GM08714 (cell line): ENCODE measurements around the gene RIPOR1.

Source experiments
- H3K4me3 ChIP-seq: fragments of 200-500 bp; sonication (Bioruptor generic); 2 replicates; pipeline ENCODE4 v1.5.1; 2014; ENCODE audit warnings: mild to moderate bottlenecking, low read length, inconsistent platforms
- ZNF274 ChIP-seq: IDR thresholded peaks from 2 replicates; pipeline ENCODE4 v1.6.1; 2012; ENCODE audit warnings: mild to moderate bottlenecking, low read depth, low read length

RIPOR1 gene

GRCh38 chr16:67548265-67549126 is 19.9 kb downstream of the RIPOR1 start:
- H3K4me3 ChIP-seq: no peak overlapping the region; the same call in 1 of the 2 replicates
- TF ChIP-seq ZNF274: no peak

GRCh38 chr16:67549240-67549639 is 20.6 kb downstream of the RIPOR1 start:
- TF ChIP-seq ZNF274: no peak
- H3K4me3 ChIP-seq: no peak overlapping the region

GRCh38 chr16:67549936-67550335 is 21.3 kb downstream of the RIPOR1 start:
- H3K4me3 ChIP-seq: no peak overlapping the region
- TF ChIP-seq ZNF274: no peak

DNA sequence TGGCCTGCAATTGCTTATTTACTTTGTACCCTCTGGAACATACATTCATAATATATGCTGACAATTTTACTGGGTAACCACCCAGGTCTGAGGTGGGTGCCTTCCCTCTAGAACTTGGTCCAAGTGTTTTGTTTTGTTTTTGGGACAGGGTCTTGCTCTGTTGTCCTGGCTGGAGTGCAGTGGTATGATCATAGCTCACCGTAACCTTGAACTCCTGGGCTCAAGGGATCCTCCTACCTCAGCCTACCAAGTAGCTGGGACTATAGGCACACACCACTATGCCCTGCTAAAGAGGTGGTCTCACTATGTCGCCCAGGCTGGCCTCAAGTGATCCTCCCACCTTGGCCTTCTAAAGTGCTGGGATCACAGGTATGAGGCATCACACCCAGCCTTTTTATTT is 22.5 kb downstream of the RIPOR1 start:
- TF ChIP-seq ZNF274: no peak

DNA sequence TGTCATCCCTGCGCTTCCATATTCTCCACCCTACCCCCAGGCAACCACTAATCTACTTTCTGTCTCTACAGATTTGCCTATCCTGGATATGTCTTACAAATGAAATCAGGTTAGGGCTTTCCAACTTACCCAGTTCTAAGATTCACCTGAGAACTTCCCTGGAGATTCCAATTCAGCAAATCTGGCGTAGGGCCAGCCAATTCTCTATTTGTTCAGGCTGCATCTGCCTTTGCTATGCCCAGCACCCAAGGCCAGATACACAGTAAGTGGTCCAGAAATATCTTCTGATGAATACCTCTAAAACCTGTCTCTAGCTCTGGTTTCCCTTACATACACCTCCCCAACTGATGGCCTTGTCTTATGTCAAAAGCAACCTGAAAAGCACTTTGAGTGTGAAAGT is 23.3 kb downstream of the RIPOR1 start:
- TF ChIP-seq ZNF274: no peak
- no peak overlapping the region for H3K4me3 ChIP-seq

More for the DNA sequence above, 22.5 kb downstream of the RIPOR1 start:
- H3K4me3 ChIP-seq: no peak overlapping the region

- H3K4me3 ChIP-seq: no peak overlapping the region
- TF ChIP-seq ZNF274: no peak
Observed at GRCh38 chr16:67552476-67552875, 23.8 kb downstream of the RIPOR1 start.

DNA sequence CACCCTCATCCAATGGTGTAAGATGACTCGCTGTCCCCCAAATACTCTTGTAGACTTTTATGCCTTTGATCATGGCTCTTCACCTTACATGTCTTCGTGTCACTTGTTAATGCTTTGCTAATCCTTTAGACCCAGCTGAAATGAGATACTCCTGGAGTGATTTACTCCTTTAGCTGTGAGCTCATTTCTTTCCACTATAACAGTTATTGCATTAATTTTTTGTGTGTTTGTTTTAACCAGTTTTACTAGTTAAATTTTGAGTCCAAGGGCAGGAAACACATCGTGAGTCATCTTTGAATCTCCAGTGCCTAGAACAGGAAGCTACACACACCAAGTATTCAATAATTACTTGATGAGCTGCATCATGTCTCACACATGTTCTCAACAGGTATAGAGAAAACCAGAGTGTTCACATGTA is 27.2 kb downstream of the RIPOR1 start:
- no peak overlapping the region for H3K4me3 ChIP-seq
- no peak for TF ChIP-seq ZNF274

GRCh38 chr16:67558859-67559258 is 30.2 kb downstream of the RIPOR1 start:
- no peak for TF ChIP-seq ZNF274
- no peak overlapping the region for H3K4me3 ChIP-seq

DNA sequence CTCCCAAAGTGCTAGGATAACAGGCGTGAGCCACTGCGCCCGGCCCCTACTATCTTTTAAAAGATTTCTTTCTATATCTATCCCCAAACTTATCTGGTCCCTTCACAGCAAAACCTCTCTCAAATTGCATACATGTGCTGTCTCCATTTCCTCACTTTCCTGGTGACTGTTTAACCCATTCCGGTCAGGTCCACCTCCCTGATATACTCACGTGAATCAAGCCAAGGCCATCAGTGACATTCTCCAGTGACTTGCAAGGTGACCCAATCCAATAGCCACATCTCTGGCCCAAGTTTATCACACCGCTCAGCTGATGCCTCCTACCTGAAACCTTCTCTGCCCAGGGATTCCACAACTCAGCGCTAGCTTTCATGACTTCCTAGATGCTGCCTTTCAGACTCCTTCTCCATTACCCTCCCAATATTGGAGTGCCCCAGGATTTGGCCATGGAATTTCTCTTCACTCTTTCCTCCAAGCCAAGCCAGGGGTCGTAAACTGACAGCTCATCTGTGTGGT is 32.3 kb downstream of the RIPOR1 start:
- peak overlapping the region; percentile 76 for H3K4me3 ChIP-seq
- TF ChIP-seq ZNF274: no peak

- TF ChIP-seq ZNF274: no peak
- H3K4me3 ChIP-seq: peak overlapping the region; percentile 76
Observed at GRCh38 chr16:67561501-67561823, 32.8 kb downstream of the RIPOR1 start.

DNA sequence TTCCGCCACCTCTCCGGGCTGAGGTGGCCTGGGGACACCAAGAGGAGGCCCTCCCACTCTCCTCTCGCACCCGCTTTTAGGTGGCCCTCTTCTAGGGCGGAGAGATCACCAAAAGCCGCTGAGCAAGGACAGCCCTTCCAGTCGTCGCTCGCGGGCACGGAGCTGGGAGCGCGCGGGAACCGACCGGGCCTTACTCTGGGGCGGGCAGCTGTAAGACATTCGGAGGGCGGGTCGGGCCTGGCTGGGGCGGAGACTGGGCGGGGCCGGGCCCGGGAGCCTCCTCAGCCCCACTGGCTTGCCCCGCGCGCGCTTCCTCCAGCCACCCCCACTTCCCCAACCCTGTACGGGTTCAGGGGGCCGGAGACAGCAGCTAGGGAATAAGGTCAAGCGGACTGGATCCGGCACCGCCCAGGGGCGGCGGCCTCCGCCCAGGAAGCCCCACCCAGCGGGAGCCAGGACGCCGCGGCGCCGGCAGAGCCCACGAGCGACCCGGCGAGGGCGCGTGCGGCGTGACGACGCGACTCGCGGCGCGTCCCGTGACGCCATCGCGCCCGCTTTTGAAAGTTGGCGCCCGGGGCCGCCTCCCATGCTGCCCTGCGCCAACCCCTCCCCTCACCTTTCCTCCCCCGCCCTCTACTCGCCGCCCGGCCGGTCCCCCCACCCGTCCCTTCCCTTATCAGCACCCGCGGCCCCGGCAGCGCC is 33.3 kb downstream of the RIPOR1 start:
- no peak for TF ChIP-seq ZNF274
- H3K4me3 ChIP-seq: peak overlapping the region; percentile 99

DNA sequence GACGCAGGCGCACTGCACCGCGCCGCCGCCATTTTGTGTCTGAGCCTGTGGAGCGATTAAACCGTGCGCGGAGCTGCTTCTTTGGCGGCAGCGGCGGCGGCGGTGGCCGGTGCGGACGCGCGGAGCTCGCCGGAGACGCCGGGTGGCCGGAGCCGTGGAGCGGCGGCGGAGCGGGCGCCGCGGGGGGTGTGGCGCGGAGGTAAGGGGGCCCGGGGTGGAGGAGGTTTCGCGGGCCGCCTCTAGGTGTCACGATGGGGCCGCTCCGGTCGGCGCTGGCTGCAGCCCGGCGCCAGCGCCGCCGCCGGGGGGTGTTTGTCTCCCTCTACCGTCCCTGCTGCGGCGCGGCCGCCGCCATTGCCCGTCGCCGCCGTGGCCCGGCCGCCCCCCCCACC is 33.9 kb downstream of the RIPOR1 start, which contains the start of gene CTCF:
Gene CTCF (plus strand): TSS at position 1 of the 392 bp plus-strand sequence. CDS start 48,307 bp downstream, outside the sequence.
- peak within 1 kb of the TSS; percentile 99 for H3K4me3 ChIP-seq
- TF ChIP-seq ZNF274: no peak

DNA sequence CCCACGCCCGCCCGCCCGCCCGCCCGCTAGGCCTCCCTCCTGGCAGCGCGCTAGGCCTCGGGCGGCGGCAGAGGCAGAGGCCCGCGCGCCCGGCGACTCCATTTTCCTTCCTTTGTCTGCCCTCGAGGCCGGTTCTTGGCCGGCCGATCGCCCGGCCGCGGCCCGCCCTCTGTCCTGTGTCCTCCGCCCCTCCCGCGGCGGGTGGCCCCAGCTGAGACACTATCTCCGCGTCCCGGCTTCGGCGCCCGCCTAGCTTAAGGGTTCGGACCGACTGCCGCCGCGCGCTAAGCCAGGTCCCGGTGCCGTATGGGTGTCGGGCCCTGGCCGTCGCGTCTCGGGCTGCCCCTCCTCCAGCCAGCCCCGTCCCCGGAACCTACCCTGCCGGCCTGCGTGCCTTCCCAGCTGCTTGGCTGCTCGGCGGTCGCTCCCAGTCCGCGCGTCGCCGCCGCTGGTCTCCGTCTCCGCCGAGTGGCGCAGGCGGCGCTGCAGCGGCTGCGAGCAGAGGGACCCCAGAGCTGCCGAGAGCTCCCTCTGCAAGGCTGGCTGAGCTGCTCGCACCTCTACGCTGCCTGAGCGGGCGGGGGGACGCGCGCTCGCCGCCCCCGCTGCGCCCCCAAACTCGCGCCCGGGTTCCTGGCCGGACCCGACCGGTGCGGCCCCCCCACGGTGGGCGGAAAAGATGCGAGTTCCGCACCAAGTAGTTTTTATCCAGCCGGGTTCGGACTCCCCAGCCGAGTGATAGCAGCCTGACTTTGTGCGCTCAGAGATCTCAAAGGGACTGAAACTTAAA is 34.5 kb downstream of the RIPOR1 start:
- TF ChIP-seq ZNF274: no peak

More for the DNA sequence above, 34.5 kb downstream of the RIPOR1 start:
- H3K4me3 ChIP-seq: peak overlapping the region; percentile 99
